HCEC 1CT (cell line): ENCODE results near the gene SHMT1.
"Not testable (repeated sequence)": the region's sequence is repeated elsewhere in the genome, so short reads cannot be mapped to it uniquely, and the experiment has no call there.

Experiments
- DNase-seq: peaks from one replicate; pipeline ENCODE4 v3.0.0-alpha.2; 2017

SHMT1 gene

GRCh38 chr17:18324140-18325050 lies 39.0 kb downstream of the SHMT1 start:
- no peak for DNase-seq

- no peak for DNase-seq
These were observed 39.7 kb downstream of the SHMT1 start for GRCh38 chr17:18323507-18324139.

- DNase-seq = peak; percentile 40
These were observed 40.3 kb downstream of the SHMT1 start for GRCh38 chr17:18323007-18323406.

- DNase-seq = no peak
These were observed 40.8 kb downstream of the SHMT1 start for GRCh38 chr17:18322522-18322921.

- peak; percentile 3 for DNase-seq
These were observed 42.0 kb downstream of the SHMT1 start for GRCh38 chr17:18321309-18321708.

GRCh38 chr17:18320301-18320700 lies 43.0 kb downstream of the SHMT1 start:
- DNase-seq = no peak

- DNase-seq = peak; percentile 51
These were observed 43.6 kb downstream of the SHMT1 start for GRCh38 chr17:18319604-18320256.

GRCh38 chr17:18318771-18319450 lies 44.4 kb downstream of the SHMT1 start:
- no peak for DNase-seq

- DNase-seq = no peak
These were observed 45.2 kb downstream of the SHMT1 start for GRCh38 chr17:18318117-18318516.

- no peak for DNase-seq
These were observed 47.4 kb downstream of the SHMT1 start for GRCh38 chr17:18315961-18316360.

- DNase-seq = peak; percentile 2
These were observed 47.8 kb downstream of the SHMT1 start for GRCh38 chr17:18315562-18315922.

- peak; percentile 99 for DNase-seq
These were observed 48.4 kb downstream of the SHMT1 start, which contains the start of the genes SMCR8 and TOP3A for GRCh38 chr17:18314731-18315561. TSS of gene SMCR8 (plus strand) at chr17:18315293. CDS start at chr17:18315790, 497 bp downstream. TSS of gene TOP3A (minus strand) at chr17:18314994. CDS start at chr17:18314778, 216 bp downstream.

- peak; percentile 13 for DNase-seq
These were observed 49.2 kb downstream of the SHMT1 start for GRCh38 chr17:18314059-18314730.

GRCh38 chr17:18309202-18309601 lies 54.1 kb downstream of the SHMT1 start:
- DNase-seq = no peak

GRCh38 chr17:18303206-18303605 lies 60.1 kb downstream of the SHMT1 start:
- not testable (repeated sequence) for DNase-seq

- DNase-seq = no peak
These were observed 62.4 kb downstream of the SHMT1 start for GRCh38 chr17:18300725-18301480.

- not testable (repeated sequence) for DNase-seq
These were observed 65.3 kb downstream of the SHMT1 start for GRCh38 chr17:18298061-18298460.

GRCh38 chr17:18291718-18292540 lies 71.4 kb downstream of the SHMT1 start:
- no peak for DNase-seq

- no peak for DNase-seq
These were observed 78.1 kb downstream of the SHMT1 start for GRCh38 chr17:18285296-18285695.

GRCh38 chr17:18281788-18282187 lies 81.6 kb downstream of the SHMT1 start:
- DNase-seq = no peak
